Endothelial cell of umbilical vein (primary cell): ENCODE results near the gene COMMD2. TPM values are rescaled to one million over a fixed set of nuclear protein-coding genes. Genes with fewer than 3 reads are reported as not detected.
A peak's percentile ranks its signal among the peaks of the same experiment; 100 is the strongest.

Source experiments
- BruUV-seq: library from RNA; stranded (reverse); fragments of 400-500 nt; replicated peaks from 2 replicates; lab custom pipeline; 2021; lab: Mats Ljungman, UMichigan
- CTCF ChIA-PET: fragments of 300-600, 350-600 bp; sonication (Branson Sonifier 250); formaldehyde crosslinking; loops from one replicate; lab custom pipeline; 2021; ENCODE audit warnings: antibody characterized with exemption, inconsistent platforms; lab: Charles Lee
- POLR2A ChIA-PET: fragments of 300-600, 350-600 bp; sonication (Branson Sonifier 250); formaldehyde crosslinking; loops from one replicate; lab custom pipeline; 2021; ENCODE audit warnings: antibody characterized with exemption, inconsistent platforms; lab: Charles Lee
- DNase-seq: peaks from one replicate; pipeline ENCODE4 v3.0.0-alpha.2; 2011; ENCODE audit warnings: low read depth, low spot score
- FAIRE-seq: peaks from 2 replicates; lab custom pipeline; 2011; peaks lifted over from hg19 to GRCh38; lab: Jason Lieb, UNC
- H2AFZ ChIP-seq: 2 replicates; pipeline ENCODE4 v1.6.0; 2012; ENCODE audit warnings: low read depth, low read length, control low read depth, inconsistent platforms
- H3K27ac ChIP-seq: 2 replicates; pipeline ENCODE4 v1.5.1; 2011; ENCODE audit warnings: low read depth, mild to moderate bottlenecking, control low read depth, low read length, moderate library complexity; ENCODE audit not compliant: insufficient read depth
- H3K27me3 ChIP-seq, 2 experiments: 2 replicates each; pipeline versions ENCODE4 v1.6.0 to v1.6.1; 2011; ENCODE audit warnings: low read length in 2 of 2, mixed read lengths in 1 of 2; ENCODE audit not compliant: control insufficient read depth in 2 of 2, insufficient read depth in 2 of 2
- H3K36me3 ChIP-seq, 2 experiments: 2 replicates in 1 of 2; 3 replicates in 1 of 2; pipeline ENCODE4 v1.5.1; 2011; ENCODE audit warnings: low read length in 2 of 2, mild to moderate bottlenecking in 1 of 2, moderate library complexity in 1 of 2; ENCODE audit not compliant: control insufficient read depth in 2 of 2, insufficient read depth in 2 of 2; ENCODE audit errors: extremely low read depth in 1 of 2
- H3K4me1 ChIP-seq: 3 replicates; pipeline ENCODE4 v1.5.1; 2011; ENCODE audit warnings: mild to moderate bottlenecking, low read length; ENCODE audit not compliant: control insufficient read depth, insufficient read depth; ENCODE audit errors: extremely low read depth
- H3K4me2 ChIP-seq: 2 replicates; pipeline ENCODE4 v1.6.1; 2011; ENCODE audit warnings: low read length, control low read depth, mixed read lengths; ENCODE audit not compliant: insufficient read depth
- H3K4me3 ChIP-seq, 3 experiments: fragments of 200-600 bp in 1 of 3; sonication (generic), shearing (Covaris generic) in 1 of 3; replicated peaks in 1 of 3; 2 replicates each; pipeline ENCODE4 v1.5.1; 2011 to 2016; ENCODE audit warnings: control low read depth in 3 of 3, low read length in 3 of 3, mild to moderate bottlenecking in 2 of 3, inconsistent platforms in 1 of 3, low read depth in 1 of 3, moderate library complexity in 1 of 3; ENCODE audit not compliant: insufficient read depth in 1 of 3
- H3K79me2 ChIP-seq: 2 replicates; pipeline ENCODE4 v1.6.0; 2012; ENCODE audit warnings: low read length, inconsistent platforms; ENCODE audit not compliant: control insufficient read depth, insufficient read depth
- H3K9ac ChIP-seq: replicated peaks from 2 replicates; pipeline ENCODE3; 2011; ENCODE audit warnings: low read length, control low read depth; ENCODE audit not compliant: insufficient read depth; ENCODE audit errors: extremely low read depth
- H3K9me1 ChIP-seq: replicated peaks from 3 replicates; pipeline ENCODE4 v1.6.0; 2011; ENCODE audit warnings: mild to moderate bottlenecking, low read length; ENCODE audit not compliant: control insufficient read depth, insufficient read depth; ENCODE audit errors: extremely low read depth
- H3K9me3 ChIP-seq: replicated peaks from 2 replicates; pipeline ENCODE4 v1.5.1; 2012; ENCODE audit warnings: low read length, inconsistent platforms; ENCODE audit not compliant: control insufficient read depth, insufficient read depth
- H4K20me1 ChIP-seq: replicated peaks from 2 replicates; pipeline ENCODE3; 2011; ENCODE audit warnings: mild to moderate bottlenecking, low read length; ENCODE audit not compliant: control insufficient read depth, insufficient read depth; ENCODE audit errors: extremely low read depth
- FOS ChIP-seq: IDR thresholded peaks from 2 replicates; pipeline ENCODE4 v1.6.1; 2011; ENCODE audit warnings: mild to moderate bottlenecking, low read length, moderate library complexity, borderline replicate concordance; ENCODE audit not compliant: insufficient read depth
- GATA2 ChIP-seq: IDR thresholded peaks from 2 replicates; pipeline ENCODE4 v1.7.0; 2011; ENCODE audit warnings: low read depth, mild to moderate bottlenecking, moderate library complexity, mixed read lengths, low read length; ENCODE audit not compliant: insufficient read length, insufficient read depth
- POLR2A ChIP-seq: IDR thresholded peaks from 2 replicates; pipeline ENCODE4 v1.6.1; 2012; ENCODE audit warnings: low read depth, mild to moderate bottlenecking, control low read depth, low read length
- dilution Hi-C: fragments of 300-500 bp; cut with MboI; formaldehyde crosslinking; loops from one replicate; pipeline ENCODE4 v1.15.0; 2019; ENCODE audit warnings: low sequenced_read_pairs; ENCODE audit not compliant: extremely low pct_ligation_motif_present
- intact Hi-C: fragments of 100-400 bp; cut with micrococcal nuclease; formaldehyde crosslinking; loops from one replicate; pipeline ENCODE4 v1.10.0; 2022
- polyA plus RNA-seq, 4 experiments: library from polyadenylated mRNA; depleted of rRNA in 3 of 4; stranded (reverse) in 3 of 4; unstranded in 1 of 4; fragments of >200 nt; gene quantifications; 2 replicates each; pipeline versions ENCODE4 v1.2.1 to v1.2.3, GENCODE V29; 2011 to 2012; ENCODE audit warnings: missing spikeins in 1 of 4
- total RNA-seq: library from RNA; stranded (reverse); gene quantifications from 2 replicates; pipeline ENCODE4 v1.2.3, GENCODE V29; 2021
- TF ChIP-seq, protein P1 (sequence below): IDR thresholded peaks from 2 replicates; pipeline ENCODE4 v1.6.1; 2011; ENCODE audit not compliant: insufficient read depth, insufficient read length
- TF ChIP-seq, protein P2 (sequence below), 2 donors: IDR thresholded peaks; 1 replicate in 1 of 2; 2 replicates in 1 of 2; pipeline ENCODE4 v1.5.1; 2011; ENCODE audit warnings: low read length in 2 of 2, mild to moderate bottlenecking in 2 of 2, moderate library complexity in 2 of 2, control low read depth in 1 of 2, inconsistent platforms in 1 of 2, low read depth in 1 of 2; ENCODE audit not compliant: insufficient read depth in 1 of 2; ENCODE audit errors: extremely low read depth in 1 of 2

The COMMD2 gene
- total and polyA plus RNA-seq, 2 donors (not counting 3 experiments of a cell fraction or from before 2014, with no cell fraction given): 18.3 to 51.0 TPM

DNA sequence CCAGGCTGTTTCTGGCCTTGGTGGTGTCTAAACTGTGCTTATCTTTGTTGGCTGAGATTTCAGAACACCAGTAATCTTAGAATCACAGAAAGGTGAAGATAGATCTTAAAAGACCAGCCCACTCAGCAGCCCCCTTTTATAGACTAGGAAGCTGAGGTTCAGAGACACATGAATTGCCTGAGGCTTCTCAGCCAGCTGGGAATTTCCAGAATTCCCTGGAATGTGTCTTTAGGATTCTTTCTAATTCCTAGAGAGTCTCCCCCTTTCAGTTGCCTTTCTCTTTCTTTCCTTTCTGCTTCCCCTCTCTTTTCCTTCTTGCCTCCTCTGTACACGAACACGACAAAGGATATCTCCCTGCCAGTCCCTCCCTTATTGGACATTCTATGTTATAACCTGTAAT is 20.6 kb upstream of the COMMD2 start:
- Histone ChIP-seq H3K9ac (no peak overlapping the region), H3K4me3 (no peak overlapping the region), H3K9me3 (no peaks in the 10 kb centered on the region), H3K79me2 (no peaks in the 10 kb centered on the region), H3K27me3 (no peaks in the 10 kb centered on the region), H4K20me1 (no peaks in the 10 kb centered on the region), H3K27ac (no peak overlapping the region), H3K36me3 (no peaks in the 10 kb centered on the region), H3K9me1 (no peaks in the 10 kb centered on the region), H3K4me2 (no peak overlapping the region), H3K4me1 (no peaks in the 10 kb centered on the region), H2AFZ (no peak overlapping the region)
- ChIA-PET CTCF (interaction anchor here (0.7 to 9.4 kb wide), 17 partner anchors 9 to 400 kb away, joined by 3 to 263 read pairs (median 3); partner anchors contain the start of gene WWTR1), POLR2A (no interaction called here)
- BruUV-seq: no TSS peak
- FAIRE-seq: no peak
- TF ChIP-seq, protein P1, sequence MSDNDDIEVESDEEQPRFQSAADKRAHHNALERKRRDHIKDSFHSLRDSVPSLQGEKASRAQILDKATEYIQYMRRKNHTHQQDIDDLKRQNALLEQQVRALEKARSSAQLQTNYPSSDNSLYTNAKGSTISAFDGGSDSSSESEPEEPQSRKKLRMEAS: no peak
- TF ChIP-seq FOS (no peak), POLR2A (no peak), GATA2 (no peak)
- dilution Hi-C loops: no loop called here
- DNase-seq: no peak
- intact Hi-C loops: loop anchor here (5.0 kb wide), 1 partner anchor 206 kb away; no protein-coding TSS in a partner anchor

DNA sequence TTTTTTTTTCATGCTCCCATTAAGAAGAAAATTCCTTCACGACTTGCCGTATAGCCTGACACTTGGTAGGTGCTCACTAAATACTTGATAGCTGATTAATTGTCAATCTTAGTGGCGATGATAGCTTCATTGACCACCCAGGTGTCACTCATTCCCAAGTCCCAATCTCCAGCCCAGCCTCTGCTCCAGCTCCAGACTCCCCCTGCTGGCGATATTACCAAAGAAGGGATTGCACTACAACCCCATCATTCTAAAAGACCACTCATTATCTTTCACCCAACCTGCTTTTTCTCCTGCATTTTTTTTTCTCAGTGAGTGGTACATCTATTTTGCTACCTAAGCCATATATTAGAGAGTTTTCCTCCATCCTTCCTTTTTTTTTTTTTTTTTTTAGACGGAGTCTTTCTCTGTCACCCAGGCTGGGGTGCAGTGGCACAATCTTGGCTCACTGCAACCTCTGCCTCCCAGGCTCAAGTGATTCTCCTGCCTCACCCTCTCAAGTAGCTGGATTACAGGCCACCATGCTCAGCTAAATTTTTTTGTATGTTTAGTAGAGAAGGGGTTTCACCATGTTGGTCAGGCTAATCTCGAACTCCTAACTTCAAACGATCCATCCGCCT is 19.5 kb upstream of the COMMD2 start:
- Histone ChIP-seq H3K9me3 (no peaks in the 10 kb centered on the region), H3K4me1 (no peaks in the 10 kb centered on the region), H3K27ac (no peak overlapping the region), H3K9ac (no peak overlapping the region), H4K20me1 (no peaks in the 10 kb centered on the region), H3K9me1 (no peaks in the 10 kb centered on the region), H3K79me2 (no peaks in the 10 kb centered on the region), H3K36me3 (no peaks in the 10 kb centered on the region), H2AFZ (no peak overlapping the region), H3K4me2 (no peak overlapping the region), H3K4me3 (no peak overlapping the region), H3K27me3 (peaks cover 3% of the 10 kb centered on the region in 2 experiments)
- dilution Hi-C loops (no loop called here), intact Hi-C loops (loop anchor here (1.0 to 5.0 kb wide), 4 partner anchors 37 to 277 kb away; no protein-coding TSS in a partner anchor)
- DNase-seq (peak; percentile 58), FAIRE-seq (peak; percentile 43)
- no TSS peak for BruUV-seq
- TF ChIP-seq GATA2: no peak
- TF ChIP-seq, protein P2, sequence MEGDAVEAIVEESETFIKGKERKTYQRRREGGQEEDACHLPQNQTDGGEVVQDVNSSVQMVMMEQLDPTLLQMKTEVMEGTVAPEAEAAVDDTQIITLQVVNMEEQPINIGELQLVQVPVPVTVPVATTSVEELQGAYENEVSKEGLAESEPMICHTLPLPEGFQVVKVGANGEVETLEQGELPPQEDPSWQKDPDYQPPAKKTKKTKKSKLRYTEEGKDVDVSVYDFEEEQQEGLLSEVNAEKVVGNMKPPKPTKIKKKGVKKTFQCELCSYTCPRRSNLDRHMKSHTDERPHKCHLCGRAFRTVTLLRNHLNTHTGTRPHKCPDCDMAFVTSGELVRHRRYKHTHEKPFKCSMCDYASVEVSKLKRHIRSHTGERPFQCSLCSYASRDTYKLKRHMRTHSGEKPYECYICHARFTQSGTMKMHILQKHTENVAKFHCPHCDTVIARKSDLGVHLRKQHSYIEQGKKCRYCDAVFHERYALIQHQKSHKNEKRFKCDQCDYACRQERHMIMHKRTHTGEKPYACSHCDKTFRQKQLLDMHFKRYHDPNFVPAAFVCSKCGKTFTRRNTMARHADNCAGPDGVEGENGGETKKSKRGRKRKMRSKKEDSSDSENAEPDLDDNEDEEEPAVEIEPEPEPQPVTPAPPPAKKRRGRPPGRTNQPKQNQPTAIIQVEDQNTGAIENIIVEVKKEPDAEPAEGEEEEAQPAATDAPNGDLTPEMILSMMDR (IDR thresholded peaks at IDR 0.05; ENCODE audit: extremely low read depth in 1 of 2, insufficient read depth in 1 of 2, low read depth in 1 of 2, low read length in 2 of 2): peak; percentile 70 to 83
- CTCF ChIA-PET: interaction anchor here (0.5 to 9.4 kb wide), 54 partner anchors 8 to 816 kb away, joined by 3 to 263 read pairs (median 4); partner anchors contain the start of genes ANKUB1, COMMD2, RNF13 and WWTR1
- POLR2A ChIA-PET: no interaction called here
